ENCODE data around the gene MS4A18.

MS4A18 gene

GRCh38 chr11:60731586-60731985, 7.1 kb downstream of the MS4A18 start:
- DNase-seq (ENCODE audit: low read depth): no peak
- no peak for TF ChIP-seq CTCF (IDR thresholded peaks at IDR 0.05; ENCODE audit: low read length, missing control alignments)

GRCh38 chr11:60734279-60734678, 9.8 kb downstream of the MS4A18 start:
- TF ChIP-seq CTCF (IDR thresholded peaks at IDR 0.05; ENCODE audit: low read length, missing control alignments): no peak
- H3K4me3 ChIP-seq (replicated peaks; ENCODE audit: low read depth, low read length): no peak overlapping the region
- no peak for DNase-seq (ENCODE audit: low read depth)

More at GRCh38 chr11:60731586-60731985, 7.1 kb downstream of the MS4A18 start:
- H3K4me3 ChIP-seq (replicated peaks; ENCODE audit: low read depth, low read length): no peak overlapping the region

- H3K4me3 ChIP-seq (replicated peaks; ENCODE audit: low read depth, low read length): no peak overlapping the region
- no peak for DNase-seq (ENCODE audit: low read depth)
- no peak for TF ChIP-seq CTCF (IDR thresholded peaks at IDR 0.05; ENCODE audit: low read length, missing control alignments)
Observed at GRCh38 chr11:60739114-60739513, 14.6 kb downstream of the MS4A18 start.

GRCh38 chr11:60740573-60740972, 16.1 kb downstream of the MS4A18 start:
- no peak for DNase-seq (ENCODE audit: low read depth)
- no peak overlapping the region for H3K4me3 ChIP-seq (replicated peaks; ENCODE audit: low read depth, low read length)
- TF ChIP-seq CTCF (IDR thresholded peaks at IDR 0.05; ENCODE audit: low read length, missing control alignments): no peak

- TF ChIP-seq CTCF (IDR thresholded peaks at IDR 0.05; ENCODE audit: low read length, missing control alignments): no peak
- H3K4me3 ChIP-seq (replicated peaks; ENCODE audit: low read depth, low read length): no peak overlapping the region
- no peak for DNase-seq (ENCODE audit: low read depth)
Observed at GRCh38 chr11:60741421-60741820, 16.9 kb downstream of the MS4A18 start.

- no peak for DNase-seq (ENCODE audit: low read depth)
- TF ChIP-seq CTCF (IDR thresholded peaks at IDR 0.05; ENCODE audit: low read length, missing control alignments): no peak
- H3K4me3 ChIP-seq (replicated peaks; ENCODE audit: low read depth, low read length): no peak overlapping the region
Observed at GRCh38 chr11:60743058-60743457, 18.5 kb downstream of the MS4A18 start.

- DNase-seq (ENCODE audit: low read depth): no peak
- no peak overlapping the region for H3K4me3 ChIP-seq (replicated peaks; ENCODE audit: low read depth, low read length)
- no peak for TF ChIP-seq CTCF (IDR thresholded peaks at IDR 0.05; ENCODE audit: low read length, missing control alignments)
Observed at GRCh38 chr11:60744114-60744513, 19.6 kb downstream of the MS4A18 start.
